HEK293T (cell line): ENCODE data around the gene ANKS1B.

Experiments
- ARNT ChIP-seq: fragments of 450-650 bp; IDR thresholded peaks from 2 replicates; pipeline ENCODE4 v1.6.1; 2017; ENCODE audit warnings: mild to moderate bottlenecking
- BHLHE40 ChIP-seq: fragments of 450-650 bp; IDR thresholded peaks from 2 replicates; pipeline ENCODE4 v1.6.1; 2016; ENCODE audit warnings: mild to moderate bottlenecking, moderate library complexity, borderline replicate concordance
- ELF4 ChIP-seq: fragments of 450-650 bp; IDR thresholded peaks from 2 replicates; pipeline ENCODE4 v1.6.1; 2017; ENCODE audit warnings: antibody characterized with exemption
- FOXA1 ChIP-seq: fragments of 450-650 bp; IDR thresholded peaks from 2 replicates; pipeline ENCODE4 v1.6.1; 2016; ENCODE audit warnings: mild to moderate bottlenecking
- HDGF ChIP-seq: fragments of 450-650 bp; IDR thresholded peaks from 2 replicates; pipeline ENCODE4 v1.6.1; 2017; ENCODE audit warnings: antibody characterized with exemption, borderline replicate concordance
- L3MBTL2 ChIP-seq: fragments of 450-650 bp; conservative IDR thresholded peaks from 2 replicates; pipeline ENCODE4 v1.6.1; 2016; ENCODE audit warnings: mild to moderate bottlenecking
- NFRKB ChIP-seq: fragments of 450-650 bp; IDR thresholded peaks from 2 replicates; pipeline ENCODE4 v1.6.1; 2016; ENCODE audit warnings: mild to moderate bottlenecking, moderate library complexity
- SP1 ChIP-seq: fragments of 450-650 bp; IDR thresholded peaks from 2 replicates; pipeline ENCODE4 v1.6.1; 2017
- SUZ12 ChIP-seq: fragments of 450-650 bp; IDR thresholded peaks from 2 replicates; pipeline ENCODE4 v1.6.1; 2016; ENCODE audit warnings: mild to moderate bottlenecking
- TARDBP ChIP-seq: fragments of 450-650 bp; IDR thresholded peaks from 2 replicates; pipeline ENCODE4 v1.6.1; 2016

GRCh38 chr12:98709022-98709421 lies 1275.7 kb downstream of the ANKS1B start:
- no peak for TF ChIP-seq BHLHE40
- no peak for TF ChIP-seq HDGF
- no peak for TF ChIP-seq SUZ12
- TF ChIP-seq TARDBP, result no peak
- TF ChIP-seq NFRKB, result no peak
- TF ChIP-seq ELF4, result no peak
- TF ChIP-seq L3MBTL2, result no peak
- TF ChIP-seq SP1, result no peak
- no peak for TF ChIP-seq FOXA1
- TF ChIP-seq ARNT, result no peak
